Astrocyte (in vitro differentiated cells and primary cell): ENCODE results near the gene CTTN. TPM values are rescaled to one million over a fixed set of nuclear protein-coding genes. Genes with fewer than 3 reads are reported as not detected.

Source experiments
- DNase-seq: peaks from one replicate; pipeline ENCODE4 v3.0.0-alpha.2; 2010; ENCODE audit warnings: low read depth
- FAIRE-seq: peaks from 2 replicates; lab custom pipeline; 2011; peaks lifted over from hg19 to GRCh38; lab: Jason Lieb, UNC
- H2AFZ ChIP-seq: 2 replicates; pipeline ENCODE4 v1.6.0; 2012; ENCODE audit warnings: low read depth, low read length, inconsistent platforms
- H3K27ac ChIP-seq: 2 replicates; pipeline ENCODE4 v1.5.1; 2011; ENCODE audit warnings: low read depth, low read length, inconsistent platforms
- H3K27me3 ChIP-seq: 2 replicates; pipeline ENCODE4 v1.6.0; 2011; ENCODE audit warnings: low read length, inconsistent platforms; ENCODE audit not compliant: insufficient read depth
- H3K36me3 ChIP-seq: 2 replicates; pipeline ENCODE4 v1.5.1; 2011; ENCODE audit warnings: low read length, inconsistent platforms; ENCODE audit not compliant: insufficient read depth
- H3K4me1 ChIP-seq: 2 replicates; pipeline ENCODE4 v1.5.1; 2011; ENCODE audit warnings: low read length, inconsistent platforms; ENCODE audit not compliant: insufficient read depth
- H3K4me2 ChIP-seq: 2 replicates; pipeline ENCODE4 v1.6.0; 2012; ENCODE audit warnings: low read length, inconsistent platforms
- H3K4me3 ChIP-seq: 2 replicates; pipeline ENCODE4 v1.5.1; 2011; ENCODE audit warnings: low read depth, mild to moderate bottlenecking, low read length, inconsistent platforms; ENCODE audit not compliant: insufficient read depth
- H3K79me2 ChIP-seq: 2 replicates; pipeline ENCODE4 v1.6.0; 2012; ENCODE audit warnings: mild to moderate bottlenecking, low read length, inconsistent platforms; ENCODE audit not compliant: insufficient read depth
- H3K9ac ChIP-seq: 2 replicates; pipeline ENCODE4 v1.6.0; 2012; ENCODE audit warnings: mild to moderate bottlenecking, low read length, inconsistent platforms
- H3K9me3 ChIP-seq: 2 replicates; pipeline ENCODE4 v1.5.1; 2012; ENCODE audit warnings: low read depth, mild to moderate bottlenecking, low read length, inconsistent platforms; ENCODE audit not compliant: insufficient read depth
- H4K20me1 ChIP-seq: 2 replicates; pipeline ENCODE4 v1.6.0; 2012; ENCODE audit warnings: low read length, inconsistent platforms; ENCODE audit not compliant: insufficient read depth
- H3K27ac Mint-ChIP-seq: one replicate; pipeline ENCODE4 v1.8.0; 2021; ENCODE audit warnings: mild to moderate bottlenecking, mixed read lengths; ENCODE audit not compliant: unreplicated experiment
- H3K27me3 Mint-ChIP-seq: one replicate; pipeline ENCODE4 v1.8.0; 2021; ENCODE audit warnings: low read depth, mixed read lengths; ENCODE audit not compliant: unreplicated experiment
- H3K36me3 Mint-ChIP-seq: one replicate; pipeline ENCODE4 v1.8.0; 2021; ENCODE audit warnings: low read depth, mixed read lengths; ENCODE audit not compliant: unreplicated experiment
- H3K4me1 Mint-ChIP-seq: one replicate; pipeline ENCODE4 v1.8.0; 2021; ENCODE audit warnings: low read depth, mixed read lengths; ENCODE audit not compliant: unreplicated experiment
- H3K4me3 Mint-ChIP-seq: one replicate; pipeline ENCODE4 v1.8.0; 2021; ENCODE audit warnings: mild to moderate bottlenecking, moderate library complexity, mixed read lengths; ENCODE audit not compliant: unreplicated experiment
- H3K9me3 Mint-ChIP-seq: one replicate; pipeline ENCODE4 v1.8.0; 2021; ENCODE audit warnings: mild to moderate bottlenecking, mixed read lengths; ENCODE audit not compliant: unreplicated experiment
- CTCF ChIP-seq: IDR thresholded peaks from 2 replicates; pipeline ENCODE4 v1.5.1; 2011; ENCODE audit warnings: low read depth, mild to moderate bottlenecking, inconsistent platforms, low read length, moderate library complexity; ENCODE audit not compliant: insufficient read depth
- EZH2 ChIP-seq: IDR thresholded peaks from 2 replicates; pipeline ENCODE4 v1.6.1; 2012; ENCODE audit warnings: mild to moderate bottlenecking, low read length, inconsistent platforms; ENCODE audit not compliant: insufficient read depth
- total RNA-seq: library from RNA; stranded (reverse); gene quantifications from 2 replicates; pipeline ENCODE4 v1.2.1, GENCODE V29; 2021

Gene CTTN
- total RNA-seq, 1 donor from 2014 or later: 344 TPM

GRCh38 chr11:70422692-70423522, 24.6 kb downstream of the CTTN start:
- Histone ChIP-seq H3K9ac (no peak overlapping the region), H3K4me1 (peaks cover 26% of the 10 kb centered on the region), H3K4me2 (no peak overlapping the region), H3K4me3 (no peak overlapping the region), H2AFZ (no peak overlapping the region), H3K27me3 (no peaks in the 10 kb centered on the region), H3K79me2 (peaks cover 38% of the 10 kb centered on the region), H3K27ac (no peak overlapping the region), H4K20me1 (peaks cover 79% of the 10 kb centered on the region), H3K36me3 (peaks cover 55% of the 10 kb centered on the region), H3K9me3 (no peaks in the 10 kb centered on the region)
- Mint-ChIP-seq H3K27ac (no peak overlapping the region), H3K4me3 (no peak overlapping the region), H3K36me3 (peaks cover 54% of the 10 kb centered on the region), H3K27me3 (no peaks in the 10 kb centered on the region), H3K4me1 (peaks cover 22% of the 10 kb centered on the region), H3K9me3 (no peaks in the 10 kb centered on the region)
- FAIRE-seq (no peak), DNase-seq (no peak)
- TF ChIP-seq EZH2: no peak
- TF ChIP-seq CTCF: no peak

- FAIRE-seq (peak; percentile 83), DNase-seq (peak; percentile 90)
- H3K4me1 ChIP-seq: peaks cover 26% of the 10 kb centered on the region
- H3K79me2 ChIP-seq: peaks cover 38% of the 10 kb centered on the region
- Mint-ChIP-seq H3K4me1 (peaks cover 22% of the 10 kb centered on the region), H3K27me3 (no peaks in the 10 kb centered on the region), H3K27ac (no peak overlapping the region), H3K36me3 (peaks cover 53% of the 10 kb centered on the region), H3K9me3 (no peaks in the 10 kb centered on the region), H3K4me3 (no peak overlapping the region)
- peaks cover 81% of the 10 kb centered on the region for H4K20me1 ChIP-seq
- no peak overlapping the region for H3K9ac ChIP-seq
- TF ChIP-seq EZH2 (no peak), CTCF (no peak)
- H2AFZ ChIP-seq: no peak overlapping the region
- no peak overlapping the region for H3K4me3 ChIP-seq
- H3K27me3 ChIP-seq: no peaks in the 10 kb centered on the region
- H3K27ac ChIP-seq: no peak overlapping the region
- H3K36me3 ChIP-seq: peaks cover 54% of the 10 kb centered on the region
- H3K9me3 ChIP-seq: no peaks in the 10 kb centered on the region
- peak overlapping the region; percentile 19 for H3K4me2 ChIP-seq
Measured at GRCh38 chr11:70423523-70424505, 25.5 kb downstream of the CTTN start.
